Fibroblast of lung (primary cell): Measurements from ENCODE around the gene EYS. TPM values are rescaled to one million over a fixed set of nuclear protein-coding genes. Genes with fewer than 3 reads are reported as not detected.

Experiments
- DNase-seq, 2 donors: peaks; one replicate each; pipeline versions ENCODE4 v3.0.0 to v3.0.0-alpha.2; 2010; ENCODE audit warnings: low read depth in 2 of 2
- H2AFZ ChIP-seq: 2 replicates; pipeline ENCODE4 v1.5.1; 2012; ENCODE audit warnings: low read length, control low read depth, inconsistent platforms
- H3K27ac ChIP-seq: 2 replicates; pipeline ENCODE4 v1.5.1; 2011; ENCODE audit warnings: low read length, control low read depth; ENCODE audit not compliant: insufficient read depth
- H3K27me3 ChIP-seq: 2 replicates; pipeline ENCODE4 v1.5.1; 2011; ENCODE audit warnings: mild to moderate bottlenecking, low read length; ENCODE audit not compliant: control insufficient read depth, insufficient read depth
- H3K36me3 ChIP-seq: 2 replicates; pipeline ENCODE4 v1.5.1; 2011; ENCODE audit warnings: low read length; ENCODE audit not compliant: control insufficient read depth, insufficient read depth
- H3K4me1 ChIP-seq: 2 replicates; pipeline ENCODE4 v1.5.1; 2011; ENCODE audit warnings: low read length; ENCODE audit not compliant: control insufficient read depth, insufficient read depth; ENCODE audit errors: extremely low read depth
- H3K4me2 ChIP-seq: 2 replicates; pipeline ENCODE4 v1.5.1; 2011; ENCODE audit warnings: low read length, control low read depth; ENCODE audit not compliant: insufficient read depth; ENCODE audit errors: extremely low read depth
- H3K4me3 ChIP-seq, 4 experiments: fragments of 200-600 bp in 1 of 4; sonication (generic) in 1 of 4; replicated peaks in 1 of 4; 2 replicates each; pipeline ENCODE4 v1.5.1; 2011 to 2016; ENCODE audit warnings: low read length in 4 of 4, low read depth in 3 of 4, mild to moderate bottlenecking in 3 of 4, control low read depth in 2 of 4, inconsistent platforms in 1 of 4, mixed read lengths in 1 of 4; ENCODE audit not compliant: insufficient read depth in 1 of 4; ENCODE audit errors: control extremely low read depth in 1 of 4
- H3K79me2 ChIP-seq: 2 replicates; pipeline ENCODE4 v1.5.1; 2012; ENCODE audit warnings: mild to moderate bottlenecking, low read length, inconsistent platforms; ENCODE audit not compliant: control insufficient read depth, insufficient read depth
- H3K9ac ChIP-seq: 2 replicates; pipeline ENCODE4 v1.5.1; 2011; ENCODE audit warnings: mild to moderate bottlenecking, low read length, control low read depth; ENCODE audit not compliant: insufficient read depth
- H3K9me3 ChIP-seq: 2 replicates; pipeline ENCODE4 v1.5.1; 2012; ENCODE audit warnings: low read depth, low read length; ENCODE audit not compliant: control insufficient read depth, insufficient read depth
- H4K20me1 ChIP-seq: 2 replicates; pipeline ENCODE4 v1.5.1; 2011; ENCODE audit warnings: low read length; ENCODE audit not compliant: control insufficient read depth, insufficient read depth; ENCODE audit errors: extremely low read depth
- EZH2 ChIP-seq: IDR thresholded peaks from 2 replicates; pipeline ENCODE4 v1.5.1; 2012; ENCODE audit warnings: low read length, control low read depth, mild to moderate bottlenecking; ENCODE audit errors: missing control alignments
- polyA plus RNA-seq, 2 donors: library from polyadenylated mRNA; depleted of rRNA in 1 of 2; stranded (reverse) in 1 of 2; unstranded in 1 of 2; fragments of >200 nt; gene quantifications; 2 replicates each; pipeline ENCODE4 v1.2.1, GENCODE V29; 2011 to 2012; ENCODE audit warnings: missing spikeins in 1 of 2
- total RNA-seq: library from RNA; depleted of rRNA; stranded (reverse); fragments of >200 nt; gene quantifications from 2 replicates; pipeline ENCODE4 v1.2.1, GENCODE V29; 2014
- TF ChIP-seq, protein P1 (sequence below), 2 donors: IDR thresholded peaks in 1 of 2; conservative IDR thresholded peaks in 1 of 2; 1 replicate in 1 of 2; 2 replicates in 1 of 2; pipeline ENCODE4 v1.5.1; 2011 to 2012; ENCODE audit warnings: low read length in 2 of 2, control low read depth in 1 of 2, inconsistent platforms in 1 of 2, low read depth in 1 of 2, mild to moderate bottlenecking in 1 of 2

EYS gene
- total and polyA plus RNA-seq, 2 donors (not counting 1 experiment from before 2014, with no cell fraction given): under 0.01 TPM; not detected in 1

DNA sequence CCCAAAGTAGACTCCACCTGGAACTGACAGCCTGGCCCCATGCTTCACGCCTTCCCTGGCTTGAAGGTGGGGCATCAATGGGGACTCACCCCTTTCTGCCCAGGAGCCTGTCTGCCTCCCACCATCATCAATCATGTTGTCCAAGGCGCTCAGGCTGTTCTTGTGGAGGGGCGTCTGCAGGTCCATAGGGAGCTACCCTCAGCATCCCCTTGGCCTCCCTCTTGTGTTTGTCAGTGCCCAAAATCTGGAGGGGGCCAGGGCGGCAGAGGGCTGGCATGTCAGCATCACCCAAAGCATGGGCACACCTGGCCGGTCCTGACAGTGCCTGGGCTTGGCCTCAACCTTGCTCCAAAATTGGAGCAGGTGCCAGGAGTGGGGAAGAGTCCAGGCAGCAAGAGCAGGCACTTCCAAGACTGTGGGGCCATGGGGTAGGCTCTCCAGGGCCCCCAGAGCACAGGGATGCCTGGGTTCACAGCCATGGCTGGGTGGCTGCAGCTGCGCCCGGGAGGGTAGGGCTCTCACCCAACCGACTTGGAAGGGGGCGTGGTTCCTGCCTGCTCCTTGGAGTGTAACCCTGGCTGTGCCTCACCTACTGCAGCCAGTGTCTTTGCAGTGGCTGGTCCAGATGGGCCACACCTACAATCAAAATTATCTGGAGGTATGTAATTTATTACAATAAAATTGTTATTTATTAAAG, 903.4 kb downstream of the EYS start:
- TF ChIP-seq, protein P1, sequence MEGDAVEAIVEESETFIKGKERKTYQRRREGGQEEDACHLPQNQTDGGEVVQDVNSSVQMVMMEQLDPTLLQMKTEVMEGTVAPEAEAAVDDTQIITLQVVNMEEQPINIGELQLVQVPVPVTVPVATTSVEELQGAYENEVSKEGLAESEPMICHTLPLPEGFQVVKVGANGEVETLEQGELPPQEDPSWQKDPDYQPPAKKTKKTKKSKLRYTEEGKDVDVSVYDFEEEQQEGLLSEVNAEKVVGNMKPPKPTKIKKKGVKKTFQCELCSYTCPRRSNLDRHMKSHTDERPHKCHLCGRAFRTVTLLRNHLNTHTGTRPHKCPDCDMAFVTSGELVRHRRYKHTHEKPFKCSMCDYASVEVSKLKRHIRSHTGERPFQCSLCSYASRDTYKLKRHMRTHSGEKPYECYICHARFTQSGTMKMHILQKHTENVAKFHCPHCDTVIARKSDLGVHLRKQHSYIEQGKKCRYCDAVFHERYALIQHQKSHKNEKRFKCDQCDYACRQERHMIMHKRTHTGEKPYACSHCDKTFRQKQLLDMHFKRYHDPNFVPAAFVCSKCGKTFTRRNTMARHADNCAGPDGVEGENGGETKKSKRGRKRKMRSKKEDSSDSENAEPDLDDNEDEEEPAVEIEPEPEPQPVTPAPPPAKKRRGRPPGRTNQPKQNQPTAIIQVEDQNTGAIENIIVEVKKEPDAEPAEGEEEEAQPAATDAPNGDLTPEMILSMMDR (conservative IDR thresholded peaks at IDR 0.05 in 1 of 2, IDR thresholded peaks at IDR 0.05 in 1 of 2; ENCODE audit: low read depth in 1 of 2, low read length in 2 of 2): no peak
- TF ChIP-seq EZH2: no peak
- Histone ChIP-seq H3K4me2 (no peak overlapping the region), H3K9ac (no peak overlapping the region), H4K20me1 (no peaks in the 10 kb centered on the region), H3K4me1 (no peaks in the 10 kb centered on the region), H3K27me3 (no peaks in the 10 kb centered on the region), H3K27ac (no peak overlapping the region), H2AFZ (no peak overlapping the region), H3K9me3 (no peaks in the 10 kb centered on the region), H3K4me3 (no peak overlapping the region), H3K36me3 (no peaks in the 10 kb centered on the region), H3K79me2 (no peaks in the 10 kb centered on the region)
- no peak for DNase-seq

DNA sequence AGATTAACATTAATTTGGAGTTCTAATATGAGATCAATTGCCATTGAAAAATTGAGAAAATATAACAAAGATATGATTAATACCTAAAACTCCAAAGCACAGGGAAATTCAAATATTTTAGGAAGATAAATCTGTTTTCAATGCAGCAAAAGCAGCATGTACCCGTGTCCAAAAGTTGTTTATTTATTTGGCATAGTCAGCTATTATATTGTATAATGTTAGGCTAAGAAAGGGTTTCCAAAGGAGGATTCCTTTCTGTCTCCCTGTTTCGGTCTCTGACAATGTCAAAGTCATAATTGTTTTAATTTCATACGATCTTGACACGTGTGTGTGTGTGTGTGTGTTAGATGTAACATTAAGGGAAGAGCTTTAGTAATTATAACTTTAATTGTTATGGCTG, 914.5 kb downstream of the EYS start:
- no peaks in the 10 kb centered on the region for H4K20me1 ChIP-seq
- no peak overlapping the region for H3K9ac ChIP-seq

DNA sequence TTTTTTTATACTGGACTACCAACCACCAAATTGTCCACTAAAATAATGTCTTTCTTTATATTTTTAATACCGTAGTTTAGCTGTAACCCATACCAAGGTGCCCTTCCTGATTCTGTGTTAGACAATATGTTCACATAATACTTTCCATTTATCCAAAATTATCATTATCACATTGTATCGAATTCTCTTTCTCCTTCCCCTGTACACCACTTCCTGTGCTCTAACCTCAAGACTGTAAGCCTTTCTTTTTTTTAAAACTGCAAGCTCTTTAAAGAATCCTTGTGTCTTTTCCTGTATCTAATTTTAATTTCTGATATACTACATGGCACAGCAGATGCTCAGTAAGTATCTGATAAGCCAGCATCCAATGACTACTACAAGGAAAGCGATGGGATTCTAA, 917.5 kb downstream of the EYS start:
- Histone ChIP-seq H3K4me2 (no peak overlapping the region), H3K79me2 (no peaks in the 10 kb centered on the region), H3K9me3 (no peaks in the 10 kb centered on the region), H3K36me3 (no peaks in the 10 kb centered on the region), H3K9ac (no peak overlapping the region), H4K20me1 (no peaks in the 10 kb centered on the region), H3K4me1 (no peaks in the 10 kb centered on the region), H2AFZ (no peak overlapping the region), H3K27ac (no peak overlapping the region), H3K27me3 (no peaks in the 10 kb centered on the region), H3K4me3 (no peak overlapping the region)
- no peak for DNase-seq
- TF ChIP-seq, protein P1 (conservative IDR thresholded peaks at IDR 0.05 in 1 of 2, IDR thresholded peaks at IDR 0.05 in 1 of 2; ENCODE audit: low read depth in 1 of 2, low read length in 2 of 2): no peak
- no peak for TF ChIP-seq EZH2

More for the DNA sequence above, 914.5 kb downstream of the EYS start:
- Histone ChIP-seq H2AFZ (no peak overlapping the region), H3K27ac (no peak overlapping the region), H3K36me3 (no peaks in the 10 kb centered on the region), H3K79me2 (no peaks in the 10 kb centered on the region), H3K27me3 (no peaks in the 10 kb centered on the region), H3K4me1 (no peaks in the 10 kb centered on the region), H3K9me3 (no peaks in the 10 kb centered on the region), H3K4me3 (no peak overlapping the region), H3K4me2 (no peak overlapping the region)
- no peak for DNase-seq
- TF ChIP-seq, protein P1 (conservative IDR thresholded peaks at IDR 0.05 in 1 of 2, IDR thresholded peaks at IDR 0.05 in 1 of 2; ENCODE audit: low read depth in 1 of 2, low read length in 2 of 2): no peak
- no peak for TF ChIP-seq EZH2
